Stimulated activated CD4-positive, alpha-beta T cell treated with anti-CD3 and anti-CD28 coated beads, Interleukin-4, amount 100 ng/mL, for 1 hour (primary cell): Measurements from ENCODE around the gene CEND1.
"Not testable (repeated sequence)": the region's sequence is repeated elsewhere in the genome, so short reads cannot be mapped to it uniquely, and the experiment has no call there.

Source experiments
- DNase-seq: peaks from one replicate; pipeline ENCODE4 v3.0.0-alpha.2; 2020

CEND1 gene

DNA sequence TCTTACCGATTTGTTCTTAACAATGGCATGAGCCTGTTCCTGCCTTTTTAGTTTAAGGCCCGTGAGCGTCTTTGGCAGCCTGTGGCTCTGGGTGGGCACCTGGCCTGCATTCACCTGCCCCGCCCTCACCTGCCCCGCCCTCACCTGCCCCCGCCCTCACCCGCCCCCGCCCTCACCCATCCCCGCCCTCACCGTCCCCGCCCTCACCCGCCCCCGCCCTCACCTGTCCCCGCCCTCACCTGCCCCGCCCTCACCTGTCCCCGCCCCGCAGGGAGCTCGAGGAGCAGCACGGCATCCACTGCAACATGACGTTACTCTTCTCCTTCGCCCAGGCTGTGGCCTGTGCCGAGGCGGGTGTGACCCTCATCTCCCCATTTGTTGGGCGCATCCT lies 26.8 kb downstream of the CEND1 start:
- DNase-seq: no peak

DNA sequence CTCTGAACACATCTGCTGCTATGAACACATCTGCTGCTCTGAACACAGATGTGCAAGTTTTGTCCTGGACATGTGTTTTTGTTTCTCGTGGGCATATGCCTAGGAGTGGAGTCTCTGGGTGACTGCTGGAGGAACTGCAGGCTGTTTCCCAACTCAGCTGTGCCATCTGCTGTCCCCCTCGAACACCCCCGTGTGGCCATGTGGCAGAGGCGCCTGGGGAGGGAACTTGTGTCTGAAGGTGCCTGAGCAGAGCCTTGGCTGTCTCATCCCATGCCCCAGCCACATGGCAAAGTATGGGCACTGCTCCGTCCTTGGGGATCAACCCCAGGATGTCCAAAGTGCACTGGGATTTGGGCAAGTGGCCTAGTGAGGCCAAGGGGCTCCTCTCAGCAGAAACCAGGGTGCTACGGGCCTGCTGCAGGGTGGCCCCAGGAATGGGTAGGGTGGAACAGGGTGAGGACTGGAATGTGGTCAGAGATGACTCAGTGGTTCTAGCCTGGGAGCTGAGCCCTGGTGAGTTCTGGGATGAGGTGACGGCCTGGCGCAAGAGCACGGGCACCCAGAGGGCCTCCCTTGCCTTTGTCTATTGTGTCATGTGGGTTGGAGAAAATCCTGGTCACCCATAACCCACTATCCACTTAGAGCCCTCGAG lies 27.3 kb downstream of the CEND1 start:
- no peak for DNase-seq

DNA sequence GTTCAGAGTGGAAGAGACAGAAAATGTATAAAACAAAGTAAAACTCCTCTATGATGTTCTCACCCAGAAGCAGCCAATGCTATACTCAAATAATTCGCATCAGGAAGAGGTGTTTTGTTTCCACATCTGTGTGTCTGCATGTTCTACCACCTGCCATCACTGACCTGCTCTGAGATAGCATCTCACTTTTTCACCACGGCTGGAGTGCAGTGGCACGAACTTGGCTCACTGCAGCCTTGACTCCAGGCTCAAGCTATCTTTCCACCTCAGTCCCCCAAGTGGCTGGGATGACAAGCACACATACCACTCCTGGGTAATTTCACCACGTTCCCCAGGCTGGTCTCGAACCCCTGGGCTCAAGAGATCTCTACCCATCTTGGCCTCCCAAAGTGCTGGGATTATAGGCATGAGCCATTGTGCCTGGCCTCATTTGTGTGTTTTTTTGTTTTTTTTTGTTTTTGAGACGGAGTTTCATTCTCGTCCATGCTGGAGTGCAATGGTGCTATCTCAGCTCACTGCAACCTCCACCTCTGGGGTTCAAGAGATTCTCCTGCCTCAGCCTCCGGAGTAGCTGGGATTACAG lies 28.3 kb downstream of the CEND1 start:
- no peak for DNase-seq

DNA sequence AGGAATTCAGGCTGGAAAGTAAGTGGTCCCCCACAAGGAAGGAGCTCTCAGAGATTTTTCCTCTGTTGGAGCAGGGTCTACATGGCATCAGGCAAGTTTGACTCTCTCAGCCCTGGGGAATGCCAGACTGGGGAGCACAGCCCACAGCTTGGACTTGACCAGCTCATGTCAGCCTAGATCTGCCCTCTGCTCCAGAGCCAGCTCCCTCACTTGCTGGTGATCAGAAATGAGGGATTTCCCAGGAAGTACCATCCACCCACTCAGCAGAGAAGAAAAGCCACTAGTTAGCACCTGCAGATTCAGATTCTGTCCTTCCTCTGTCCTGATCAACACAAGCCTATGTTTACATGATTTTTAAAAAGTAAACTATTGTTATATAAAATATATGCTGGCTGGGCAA lies 29.7 kb downstream of the CEND1 start:
- no peak for DNase-seq

DNA sequence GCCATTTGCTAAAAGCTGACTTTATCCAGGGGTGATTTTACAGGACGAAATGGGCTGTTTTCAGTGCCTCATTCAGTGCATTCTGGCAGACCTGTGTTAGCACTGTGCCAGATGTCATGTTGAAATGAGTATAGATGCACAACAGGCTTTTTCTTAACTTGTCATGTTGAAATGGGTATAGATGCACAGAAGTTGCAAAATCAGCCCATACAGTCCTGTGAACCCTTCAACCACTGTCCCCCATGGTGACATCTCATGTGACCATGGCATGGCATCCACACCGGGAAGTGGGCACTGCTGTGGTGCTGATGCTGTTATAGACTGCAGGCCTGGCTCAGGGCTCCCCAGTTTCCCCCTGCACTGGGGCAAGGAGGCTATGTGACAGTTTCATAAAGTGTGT lies 40.2 kb downstream of the CEND1 start:
- DNase-seq: no peak

GRCh38 chr11:748007-748359 lies 41.9 kb downstream of the CEND1 start:
- DNase-seq: no peak

DNA sequence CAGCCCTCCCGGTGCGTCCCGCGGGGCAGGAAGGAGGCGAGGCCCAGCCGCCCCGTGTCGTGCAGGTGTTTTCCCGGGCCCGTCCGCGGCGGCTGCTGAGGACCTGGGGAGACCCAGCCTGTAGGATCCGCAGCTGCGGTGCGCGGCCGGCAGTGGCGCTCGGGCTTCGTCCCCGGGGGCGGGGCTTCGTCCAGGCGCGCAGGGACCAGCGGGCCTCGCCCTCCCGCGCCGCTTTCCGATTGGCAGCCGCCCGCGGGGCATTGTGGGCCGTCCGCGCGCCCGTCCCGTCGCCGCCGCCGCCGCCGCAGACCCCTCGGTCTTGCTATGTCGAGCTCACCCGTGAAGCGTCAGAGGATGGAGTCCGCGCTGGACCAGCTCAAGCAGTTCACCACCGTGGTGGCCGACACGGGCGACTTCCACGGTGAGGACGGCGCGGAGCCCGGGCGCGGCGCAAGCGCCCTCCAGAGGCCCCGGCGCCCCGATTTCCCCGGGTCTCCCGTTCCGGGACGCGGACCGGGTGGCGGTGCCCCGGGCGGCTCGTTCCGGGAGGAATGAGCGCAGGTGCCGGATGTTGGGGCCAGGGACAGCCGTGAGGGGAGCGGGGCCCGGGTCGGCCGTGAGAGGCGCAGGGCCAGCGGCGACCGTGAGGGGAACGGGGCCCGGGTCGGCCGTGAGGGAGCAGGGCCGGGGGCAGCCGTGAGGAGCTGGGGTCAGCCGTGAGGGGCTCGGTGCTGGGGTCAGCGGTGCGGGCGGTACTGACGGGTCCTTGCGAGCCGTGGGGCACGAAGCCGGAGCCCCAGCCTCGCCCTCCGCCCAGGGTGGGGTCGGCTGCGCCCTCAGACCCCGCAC lies 42.5 kb downstream of the CEND1 start, which contains the start of gene TALDO1:
TSS of gene TALDO1 (plus strand) at position 307 of the 849 bp plus-strand sequence. CDS start at position 325, 18 bp downstream.
- DNase-seq: peak; percentile 87

DNA sequence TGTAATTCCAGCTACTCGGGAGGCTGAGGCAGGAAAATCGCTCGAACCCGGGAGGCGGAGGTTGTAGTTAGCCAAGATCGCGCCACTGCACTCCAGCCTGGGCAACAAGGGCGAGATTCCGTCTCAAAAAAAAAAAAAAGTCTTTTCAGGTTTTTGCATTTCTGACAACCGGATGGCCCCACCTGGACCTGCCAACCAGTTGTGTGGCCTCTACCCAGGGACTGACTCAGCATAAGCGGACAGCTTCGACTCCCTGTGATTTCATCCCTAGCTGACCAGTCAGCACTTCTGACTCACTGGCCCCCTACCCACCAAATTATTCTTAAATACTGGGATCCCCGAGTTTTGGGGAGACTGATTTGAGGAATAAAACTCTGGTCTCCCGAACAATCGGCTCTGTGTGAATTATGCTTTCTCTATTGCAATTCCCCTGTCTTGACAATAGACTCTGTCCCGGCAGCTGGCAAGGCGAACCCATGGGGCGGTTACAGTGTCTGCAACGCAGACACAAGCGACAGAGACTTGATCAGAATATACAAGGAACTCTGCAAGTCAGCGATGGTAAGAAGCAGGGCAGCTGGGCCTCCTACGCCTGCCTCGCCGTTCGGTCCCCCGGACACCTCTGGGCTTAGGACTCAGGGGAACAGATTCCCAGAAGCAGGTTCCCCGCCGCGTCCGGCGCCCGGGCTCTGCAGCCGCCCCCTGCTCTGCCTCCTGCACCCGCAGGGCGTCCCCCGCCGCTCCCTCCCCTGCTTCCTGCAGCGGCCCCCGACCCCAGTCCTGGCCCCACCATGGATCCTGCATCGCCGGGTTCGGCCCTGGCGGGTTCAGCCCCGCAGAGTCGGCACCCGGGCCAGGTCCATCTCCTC lies 43.4 kb downstream of the CEND1 start:
- no peak for DNase-seq

DNA sequence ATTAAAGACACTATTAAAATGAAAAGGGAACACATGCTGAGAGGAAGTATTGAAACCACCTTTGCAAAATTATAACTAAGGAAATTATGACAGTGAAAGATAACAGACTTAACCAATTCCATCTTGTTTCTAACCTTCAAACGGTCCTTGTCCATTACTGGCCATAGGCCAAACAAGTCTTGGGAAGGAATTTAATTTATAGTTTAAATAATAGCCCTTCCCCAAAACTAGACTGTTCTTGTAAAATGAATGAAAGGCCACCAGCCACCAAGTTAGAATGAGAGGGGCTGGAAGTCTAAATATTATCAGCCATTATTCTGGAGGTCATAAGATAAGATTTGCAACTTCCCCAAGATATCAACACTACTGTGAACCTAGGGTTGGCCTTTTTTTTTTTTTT lies 44.5 kb downstream of the CEND1 start:
- DNase-seq: no peak

- no peak for DNase-seq
Measured at GRCh38 chr11:742571-743201, 47.2 kb downstream of the CEND1 start.

GRCh38 chr11:742156-742546 lies 47.7 kb downstream of the CEND1 start:
- DNase-seq: no peak

GRCh38 chr11:737899-738298 lies 52.0 kb downstream of the CEND1 start:
- not testable (repeated sequence) for DNase-seq

DNA sequence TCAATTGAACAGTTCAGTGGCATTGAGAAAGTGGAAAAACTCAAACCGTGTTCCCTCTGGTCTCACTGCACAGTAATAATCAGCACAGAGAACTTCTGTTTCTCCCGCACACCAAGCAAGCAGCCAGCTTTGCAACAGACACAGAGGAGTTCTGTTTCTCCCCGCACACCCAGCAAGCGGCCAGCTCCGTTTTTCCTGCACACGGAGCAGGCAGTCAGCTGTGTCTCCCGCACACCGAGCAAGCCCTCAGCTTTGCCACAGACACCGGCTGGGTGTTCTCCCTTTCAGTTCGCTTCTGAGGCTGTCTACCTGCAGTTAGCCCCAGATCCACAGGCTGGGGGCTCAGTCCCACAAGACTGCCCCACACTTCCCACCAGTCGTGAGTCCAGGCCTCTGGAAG lies 52.5 kb downstream of the CEND1 start:
- DNase-seq: no peak
